ENCODE measurements around the gene ITPKC.
"Not testable (repeated sequence)": the region's sequence is repeated elsewhere in the genome, so short reads cannot be mapped to it uniquely, and the experiment has no call there.

The ITPKC gene

GRCh38 chr19:40763963-40764362 is 47.1 kb downstream of the ITPKC start:
- no peak for DNase-seq (ENCODE audit: low read depth in 2 of 2)

- not testable (repeated sequence) for DNase-seq (ENCODE audit: low read depth in 2 of 2)
Observed at GRCh38 chr19:40766385-40766784, 49.5 kb downstream of the ITPKC start.

- no peak for DNase-seq (ENCODE audit: low read depth in 2 of 2)
Observed at GRCh38 chr19:40768869-40769268, 52.0 kb downstream of the ITPKC start.

GRCh38 chr19:40771101-40771862 is 54.4 kb downstream of the ITPKC start:
- DNase-seq (ENCODE audit: low read depth in 2 of 2), result not testable (repeated sequence)

GRCh38 chr19:40774916-40775631 is 58.2 kb downstream of the ITPKC start, which contains the start of gene MIA:
Gene MIA (plus strand): TSS chr19:40775521. CDS start chr19:40775543, 22 bp downstream.
- no peak for DNase-seq (ENCODE audit: low read depth in 2 of 2)

GRCh38 chr19:40775632-40776022 is 58.7 kb downstream of the ITPKC start:
- DNase-seq (ENCODE audit: low read depth in 2 of 2), result no peak

GRCh38 chr19:40776364-40776763 is 59.5 kb downstream of the ITPKC start:
- DNase-seq (ENCODE audit: low read depth in 2 of 2), result no peak

- DNase-seq (ENCODE audit: low read depth in 2 of 2), result peak; percentile 70 to 86
Observed at GRCh38 chr19:40776932-40777644, 60.2 kb downstream of the ITPKC start.

GRCh38 chr19:40777645-40777936 is 60.7 kb downstream of the ITPKC start:
- DNase-seq (ENCODE audit: low read depth in 2 of 2), result no peak

GRCh38 chr19:40777937-40778705 is 61.2 kb downstream of the ITPKC start, which contains the start of gene RAB4B:
Gene RAB4B (plus strand): TSS chr19:40778247. CDS start chr19:40778376, 129 bp downstream.
- peak; percentile 100 for DNase-seq (ENCODE audit: low read depth in 2 of 2)

- no peak for DNase-seq (ENCODE audit: low read depth in 2 of 2)
Observed at GRCh38 chr19:40778706-40779284, 61.9 kb downstream of the ITPKC start.

GRCh38 chr19:40780582-40780981 is 63.7 kb downstream of the ITPKC start:
- DNase-seq (ENCODE audit: low read depth in 2 of 2), result no peak

- DNase-seq (ENCODE audit: low read depth in 2 of 2), result no peak
Observed at GRCh38 chr19:40781140-40781539, 64.2 kb downstream of the ITPKC start.

- DNase-seq (ENCODE audit: low read depth in 2 of 2), result no peak
Observed at GRCh38 chr19:40783711-40784110, 66.8 kb downstream of the ITPKC start.

- not testable (repeated sequence) for DNase-seq (ENCODE audit: low read depth in 2 of 2)
Observed at GRCh38 chr19:40784146-40784545, 67.2 kb downstream of the ITPKC start.

- DNase-seq (ENCODE audit: low read depth in 2 of 2), result no peak
Observed at GRCh38 chr19:40785526-40785925, 68.6 kb downstream of the ITPKC start.

GRCh38 chr19:40786060-40787037 is 69.4 kb downstream of the ITPKC start:
- DNase-seq (ENCODE audit: low read depth in 2 of 2), result no peak
